ENCODE measurements around the gene HOMER1.

HOMER1 gene

DNA sequence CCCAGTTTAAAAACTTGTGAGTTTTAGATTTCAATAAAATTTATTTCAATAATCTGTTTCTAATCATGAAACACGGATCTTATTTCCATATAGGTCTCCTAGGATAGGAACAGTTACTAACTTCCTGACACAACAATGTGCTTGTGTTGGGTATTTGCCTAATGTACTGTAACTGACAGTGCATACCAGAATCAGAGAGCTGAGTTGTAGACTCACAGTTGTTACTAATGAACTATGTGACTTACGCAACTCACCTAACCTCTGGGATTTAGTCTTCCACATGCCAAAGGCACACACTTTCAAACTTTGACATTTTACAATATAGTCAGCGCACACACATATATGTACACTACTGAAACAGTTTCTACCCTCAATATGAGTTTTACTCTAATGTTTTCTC is 77.7 kb downstream of the HOMER1 start:
- no peaks in the 10 kb centered on the region for H3K4me1 Mint-ChIP-seq
- no peaks in the 10 kb centered on the region for H3K9me3 Mint-ChIP-seq
- ATAC-seq = no peak
- no peak overlapping the region for H3K27ac Mint-ChIP-seq
- no peak overlapping the region for H3K4me3 Mint-ChIP-seq
- H3K27me3 Mint-ChIP-seq = no peaks in the 10 kb centered on the region
- H3K36me3 Mint-ChIP-seq = peaks cover 7% of the 10 kb centered on the region

DNA sequence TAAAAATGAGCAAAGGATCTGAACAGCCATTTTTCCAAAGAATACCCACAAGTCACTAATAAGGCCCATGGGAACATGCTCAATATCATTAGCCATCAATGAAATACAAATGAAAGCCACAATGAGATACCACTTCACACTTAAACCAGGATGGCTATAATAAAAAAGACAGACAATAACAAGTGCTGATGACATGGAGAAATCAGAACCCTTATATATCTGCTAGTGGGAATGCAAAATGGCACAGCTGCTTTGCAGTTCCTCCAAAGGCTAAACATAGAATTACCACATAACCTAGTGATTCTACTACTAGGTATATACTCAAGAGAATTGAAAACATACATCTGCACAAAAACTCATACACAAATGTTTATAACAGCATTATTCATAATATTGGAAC is 83.7 kb downstream of the HOMER1 start:
- Mint-ChIP-seq H3K27me3 (no peaks in the 10 kb centered on the region), H3K4me3 (no peak overlapping the region), H3K9me3 (no peaks in the 10 kb centered on the region)

DNA sequence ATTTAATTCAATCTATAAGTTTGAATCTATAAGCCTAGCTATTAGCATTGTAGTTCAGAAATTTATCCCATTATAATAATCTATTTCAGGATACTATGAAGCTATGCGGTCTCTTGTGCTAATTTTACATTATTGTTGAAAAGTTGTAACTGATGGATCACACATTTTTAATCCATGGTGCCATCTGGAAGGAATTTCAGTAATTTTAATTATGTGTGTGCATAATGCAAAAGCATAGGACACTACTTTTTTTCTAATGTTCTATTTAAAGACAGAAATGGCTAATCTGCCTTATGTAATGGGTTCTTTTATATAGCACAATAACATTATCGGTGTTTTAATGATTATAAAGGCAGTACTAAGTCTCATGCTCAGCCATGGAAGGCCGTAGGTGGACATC is 90.6 kb downstream of the HOMER1 start:
- Mint-ChIP-seq H3K4me1 (no peaks in the 10 kb centered on the region), H3K4me3 (no peak overlapping the region), H3K36me3 (peaks cover 12% of the 10 kb centered on the region)

More for the DNA sequence above, 83.7 kb downstream of the HOMER1 start:
- ATAC-seq = no peak
- H3K4me1 Mint-ChIP-seq = no peaks in the 10 kb centered on the region
- H3K27ac Mint-ChIP-seq = no peak overlapping the region
- H3K36me3 Mint-ChIP-seq = peaks cover 8% of the 10 kb centered on the region

DNA sequence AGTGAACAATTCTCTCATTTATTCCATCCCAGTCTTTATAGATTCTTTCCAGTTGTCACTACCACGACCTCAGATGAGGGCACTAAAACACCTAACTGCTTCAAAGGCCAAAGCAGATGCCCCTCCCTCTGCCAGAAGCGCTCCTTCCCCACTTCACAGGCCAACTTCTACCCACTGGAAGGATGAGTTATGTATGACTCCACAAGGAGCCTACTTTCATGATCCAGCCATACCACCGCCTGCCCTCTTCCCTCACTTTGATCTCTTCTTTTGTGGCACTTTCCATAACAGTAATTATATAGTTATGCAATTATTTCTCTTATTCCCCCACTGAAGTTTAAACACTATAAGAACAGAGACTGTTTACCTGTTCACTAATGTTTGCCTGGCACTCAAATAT is 93.7 kb downstream of the HOMER1 start:
- Mint-ChIP-seq H3K4me3 (no peak overlapping the region), H3K9me3 (no peaks in the 10 kb centered on the region), H3K36me3 (peaks cover 5% of the 10 kb centered on the region), H3K27me3 (no peaks in the 10 kb centered on the region), H3K27ac (no peak overlapping the region), H3K4me1 (peaks cover 12% of the 10 kb centered on the region)
- ATAC-seq = no peak

More for the DNA sequence above, 90.6 kb downstream of the HOMER1 start:
- no peaks in the 10 kb centered on the region for H3K9me3 Mint-ChIP-seq
- no peak for ATAC-seq
- no peak overlapping the region for H3K27ac Mint-ChIP-seq
- H3K27me3 Mint-ChIP-seq = no peaks in the 10 kb centered on the region

DNA sequence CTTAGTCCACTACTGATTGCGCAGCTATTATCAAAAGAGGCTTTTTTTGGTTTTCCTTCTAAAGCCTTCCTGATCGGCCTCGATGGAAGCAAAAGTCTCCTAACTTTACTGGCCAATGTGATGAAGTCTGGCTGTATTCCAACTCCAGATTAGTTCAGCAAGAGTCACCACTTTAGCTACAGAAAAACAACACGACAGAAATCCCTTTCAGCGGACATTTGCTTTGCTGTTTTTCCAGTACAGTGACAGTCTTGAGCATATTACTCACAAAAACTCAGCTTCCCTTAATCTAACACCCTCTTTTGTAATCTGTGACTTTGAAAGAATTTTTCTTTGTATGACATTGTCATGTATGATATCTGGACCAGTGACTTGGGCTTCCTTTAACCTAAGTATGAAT is 95.7 kb downstream of the HOMER1 start:
- Mint-ChIP-seq H3K27ac (no peak overlapping the region), H3K27me3 (no peaks in the 10 kb centered on the region), H3K9me3 (no peaks in the 10 kb centered on the region), H3K4me1 (peaks cover 12% of the 10 kb centered on the region), H3K4me3 (no peak overlapping the region), H3K36me3 (no peaks in the 10 kb centered on the region)
- no peak for ATAC-seq

DNA sequence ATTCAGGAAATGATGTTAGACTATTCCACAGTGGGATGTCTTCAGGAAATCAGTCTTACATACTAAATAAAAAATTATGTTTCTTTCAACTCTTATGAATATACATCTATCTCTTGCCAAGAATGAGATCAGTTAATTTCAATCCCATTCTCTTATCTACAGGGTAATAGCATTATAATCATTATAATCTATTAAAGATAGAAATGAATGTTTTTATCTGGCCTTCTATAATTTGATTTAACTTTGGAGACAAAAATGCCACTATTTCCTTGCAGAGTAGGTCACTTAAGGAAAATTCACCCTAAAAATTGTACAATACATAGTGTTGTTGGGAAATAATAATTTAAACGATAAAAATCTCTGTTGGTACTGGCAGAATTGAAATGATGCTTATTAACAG is 96.4 kb downstream of the HOMER1 start:
- Mint-ChIP-seq H3K27me3 (no peaks in the 10 kb centered on the region), H3K9me3 (no peaks in the 10 kb centered on the region), H3K27ac (no peak overlapping the region), H3K4me3 (no peak overlapping the region), H3K36me3 (no peaks in the 10 kb centered on the region), H3K4me1 (peaks cover 12% of the 10 kb centered on the region)
- ATAC-seq = no peak

DNA sequence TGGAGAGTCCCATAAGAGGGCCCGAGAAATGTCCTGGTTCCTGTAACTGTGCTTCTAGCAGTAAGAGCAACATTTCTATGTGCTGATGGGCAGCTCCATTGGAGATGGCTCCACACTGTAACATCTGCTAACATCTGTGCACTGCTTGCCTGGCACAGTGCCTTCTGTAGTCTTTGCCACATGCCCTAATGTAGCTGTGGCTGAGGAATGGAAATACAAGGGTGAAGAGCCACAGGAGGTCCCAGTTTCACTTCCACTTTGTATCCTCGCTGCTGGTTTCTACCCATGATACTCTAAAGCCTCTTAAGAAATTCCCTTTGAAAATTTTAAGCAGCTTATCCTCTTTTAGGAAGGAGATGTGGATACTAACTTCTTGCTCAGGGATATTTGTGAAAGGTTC is 97.4 kb downstream of the HOMER1 start:
- Mint-ChIP-seq H3K4me1 (peaks cover 12% of the 10 kb centered on the region), H3K27me3 (no peaks in the 10 kb centered on the region), H3K27ac (no peak overlapping the region), H3K36me3 (no peaks in the 10 kb centered on the region), H3K4me3 (no peak overlapping the region), H3K9me3 (no peaks in the 10 kb centered on the region)
- peak; percentile 90 for ATAC-seq

DNA sequence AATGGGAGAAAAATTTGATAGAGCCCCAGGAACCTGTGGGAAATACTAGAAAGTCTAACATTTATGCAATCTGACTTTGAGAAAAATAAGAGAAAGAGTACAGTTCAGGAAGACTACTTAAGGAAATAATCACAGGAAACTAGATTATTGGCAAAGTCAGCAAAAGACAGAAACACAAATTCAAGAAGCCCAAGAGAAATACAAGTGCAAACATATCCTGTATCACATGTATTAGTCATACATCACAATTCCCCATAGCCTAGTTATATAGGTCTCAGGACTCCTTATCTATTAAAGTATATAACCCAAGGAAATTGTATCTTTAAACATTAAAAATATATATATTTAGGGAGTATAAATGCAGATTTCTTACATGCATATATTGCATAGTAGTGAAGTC is 100.8 kb downstream of the HOMER1 start:
- no peak for ATAC-seq
- peaks cover 12% of the 10 kb centered on the region for H3K4me1 Mint-ChIP-seq
- no peak overlapping the region for H3K27ac Mint-ChIP-seq
- H3K36me3 Mint-ChIP-seq = no peaks in the 10 kb centered on the region
- H3K4me3 Mint-ChIP-seq = no peak overlapping the region
- H3K27me3 Mint-ChIP-seq = no peaks in the 10 kb centered on the region
- H3K9me3 Mint-ChIP-seq = no peaks in the 10 kb centered on the region

DNA sequence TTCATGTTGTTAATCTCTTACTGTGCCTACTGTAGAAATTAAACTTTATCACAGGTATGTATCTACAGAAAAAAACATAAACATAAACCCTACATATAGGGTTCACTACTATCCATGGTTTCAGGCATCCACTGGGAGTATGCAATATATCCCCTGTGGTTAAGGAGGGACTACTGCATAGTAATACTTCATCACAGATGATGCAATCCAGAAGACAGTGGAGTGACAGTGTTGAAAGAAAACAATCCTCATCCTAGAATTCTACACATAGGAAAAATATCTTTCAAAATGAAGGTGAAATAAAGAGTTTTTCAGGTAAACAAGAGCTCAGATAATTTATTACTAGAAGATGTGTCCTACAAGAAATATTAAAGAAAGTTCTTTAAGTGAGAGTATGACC is 105.9 kb downstream of the HOMER1 start:
- ATAC-seq = no peak
- Mint-ChIP-seq H3K4me3 (no peak overlapping the region), H3K27me3 (no peaks in the 10 kb centered on the region), H3K9me3 (peaks cover 4% of the 10 kb centered on the region), H3K27ac (no peak overlapping the region), H3K4me1 (no peaks in the 10 kb centered on the region), H3K36me3 (peaks cover 18% of the 10 kb centered on the region)

DNA sequence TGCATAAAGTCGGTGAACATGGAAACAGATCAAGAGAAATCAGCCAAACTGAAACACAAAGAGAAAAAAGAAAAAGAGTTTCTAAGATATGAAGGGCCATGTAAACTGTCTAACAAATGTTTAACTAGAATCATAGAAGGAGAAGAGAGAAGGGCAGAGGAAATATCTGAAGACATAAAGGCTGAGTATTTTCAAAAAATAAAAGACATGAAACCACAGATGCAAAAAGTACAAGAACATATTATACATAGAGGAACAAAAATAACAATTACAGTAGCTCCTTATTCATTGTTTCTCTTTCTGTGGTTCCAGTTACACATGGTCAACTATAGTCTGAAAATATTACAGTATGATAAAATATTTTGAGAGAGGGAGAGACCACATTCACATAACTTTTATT is 106.3 kb downstream of the HOMER1 start:
- Mint-ChIP-seq H3K27me3 (no peaks in the 10 kb centered on the region), H3K4me3 (no peak overlapping the region), H3K4me1 (no peaks in the 10 kb centered on the region), H3K27ac (no peak overlapping the region), H3K36me3 (peaks cover 18% of the 10 kb centered on the region), H3K9me3 (peaks cover 4% of the 10 kb centered on the region)
- ATAC-seq = no peak

DNA sequence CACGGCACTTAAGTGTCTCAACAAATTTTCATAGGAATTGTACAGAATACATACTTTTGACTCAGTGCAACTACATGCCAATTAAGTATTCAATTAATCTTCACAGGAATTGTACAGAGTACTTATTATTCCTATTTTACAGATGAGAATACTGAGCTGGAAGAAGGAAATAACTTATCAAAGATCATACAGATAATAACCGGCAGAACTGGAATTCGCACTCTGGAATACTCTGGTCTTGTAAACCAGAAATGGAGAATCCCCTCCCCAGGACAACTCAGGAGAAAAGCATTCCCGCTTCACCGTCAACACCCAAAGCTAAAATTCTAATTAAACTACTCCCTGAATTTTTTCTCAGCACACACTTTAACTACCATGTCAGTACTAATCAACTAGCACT is 112.7 kb downstream of the HOMER1 start:
- no peak overlapping the region for H3K4me3 Mint-ChIP-seq
- H3K27me3 Mint-ChIP-seq = no peaks in the 10 kb centered on the region
- no peaks in the 10 kb centered on the region for H3K9me3 Mint-ChIP-seq
- no peak for ATAC-seq
- peaks cover 11% of the 10 kb centered on the region for H3K36me3 Mint-ChIP-seq
- H3K4me1 Mint-ChIP-seq = no peaks in the 10 kb centered on the region
- no peak overlapping the region for H3K27ac Mint-ChIP-seq

DNA sequence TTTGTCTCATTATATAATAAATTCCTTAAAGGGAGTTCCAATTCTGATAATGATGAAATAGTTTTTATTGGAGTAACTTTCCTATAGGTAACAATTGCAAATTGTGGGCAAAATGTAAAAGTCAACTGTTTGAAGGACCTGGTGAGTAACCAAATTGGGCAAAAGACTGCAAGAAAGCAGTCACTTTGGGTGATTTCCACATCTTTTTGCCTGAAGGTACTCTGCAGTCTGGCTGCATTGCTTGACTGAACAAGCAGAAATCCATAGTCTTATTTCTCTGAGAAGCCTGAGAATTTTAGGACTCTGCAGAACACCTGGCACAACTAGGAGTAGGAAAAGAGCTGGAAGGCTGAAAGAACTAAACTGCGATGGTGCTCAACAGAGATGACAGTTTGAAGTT is 114.9 kb downstream of the HOMER1 start:
- H3K36me3 Mint-ChIP-seq = peaks cover 14% of the 10 kb centered on the region
- no peak overlapping the region for H3K27ac Mint-ChIP-seq
- H3K27me3 Mint-ChIP-seq = no peaks in the 10 kb centered on the region
- no peaks in the 10 kb centered on the region for H3K9me3 Mint-ChIP-seq
- ATAC-seq = no peak
- no peak overlapping the region for H3K4me3 Mint-ChIP-seq
- no peaks in the 10 kb centered on the region for H3K4me1 Mint-ChIP-seq

DNA sequence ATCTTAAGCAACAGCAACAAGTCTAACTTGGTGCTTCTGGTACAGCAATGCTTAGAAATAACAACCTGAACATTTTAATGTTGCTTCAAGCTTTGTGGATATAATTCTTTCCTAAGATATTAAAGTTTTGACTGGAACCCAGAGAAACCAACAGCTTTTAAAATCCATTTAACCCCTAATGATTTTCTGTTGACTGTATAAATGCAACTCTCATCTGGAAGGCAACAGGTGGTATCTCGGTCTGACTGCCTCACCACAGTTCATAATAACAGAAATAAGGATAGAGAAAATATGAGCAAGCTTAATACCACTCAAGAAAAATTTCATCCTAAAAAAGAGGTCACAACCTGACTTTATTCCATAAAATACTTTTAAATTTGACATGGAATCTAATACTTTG is 116.9 kb downstream of the HOMER1 start:
- Mint-ChIP-seq H3K9me3 (no peaks in the 10 kb centered on the region), H3K36me3 (peaks cover 14% of the 10 kb centered on the region), H3K27me3 (no peaks in the 10 kb centered on the region), H3K4me3 (no peak overlapping the region), H3K27ac (no peak overlapping the region), H3K4me1 (no peaks in the 10 kb centered on the region)
- ATAC-seq = no peak

DNA sequence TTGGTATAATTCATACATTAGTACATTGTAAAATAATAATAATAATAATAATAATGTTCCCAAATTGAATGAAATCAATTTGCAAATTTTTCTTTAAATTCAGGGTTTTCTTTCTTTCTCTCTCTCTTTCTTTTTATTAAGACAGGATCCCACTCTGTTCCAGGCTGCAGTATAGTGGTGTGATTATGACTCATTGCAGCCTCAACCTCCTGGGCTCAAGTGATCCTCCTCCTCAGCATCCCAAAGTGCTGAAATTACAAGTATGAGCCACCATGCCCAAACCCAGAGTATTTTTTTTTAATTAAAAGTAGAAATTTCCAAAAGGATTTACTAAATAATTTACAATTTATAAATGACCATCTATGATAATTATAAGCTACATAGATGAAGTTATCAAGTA is 117.7 kb downstream of the HOMER1 start:
- ATAC-seq = no peak
- Mint-ChIP-seq H3K4me3 (no peak overlapping the region), H3K9me3 (no peaks in the 10 kb centered on the region), H3K27me3 (no peaks in the 10 kb centered on the region), H3K27ac (no peak overlapping the region), H3K36me3 (peaks cover 10% of the 10 kb centered on the region), H3K4me1 (no peaks in the 10 kb centered on the region)

DNA sequence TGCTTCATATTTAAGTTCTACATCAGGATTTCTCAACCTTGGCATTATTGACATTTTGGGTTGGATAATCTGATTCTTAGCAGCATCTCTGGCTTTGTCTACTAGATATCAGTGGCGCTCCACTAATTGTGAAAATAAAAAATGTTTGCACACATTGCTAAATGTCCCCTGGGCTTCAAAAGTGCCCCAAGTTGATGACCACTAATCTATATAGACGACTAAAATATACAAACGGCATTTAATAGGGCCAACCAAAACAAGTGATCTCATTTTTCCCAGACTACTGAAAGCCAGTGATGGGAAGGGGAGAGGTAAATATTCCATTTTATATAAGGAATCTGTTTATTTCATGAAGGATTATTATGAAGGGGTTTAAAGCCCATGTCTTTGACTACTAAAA is 118.6 kb downstream of the HOMER1 start:
- Mint-ChIP-seq H3K27me3 (no peaks in the 10 kb centered on the region), H3K9me3 (no peaks in the 10 kb centered on the region), H3K4me3 (no peak overlapping the region), H3K4me1 (no peaks in the 10 kb centered on the region), H3K36me3 (peaks cover 9% of the 10 kb centered on the region), H3K27ac (no peak overlapping the region)
- ATAC-seq = no peak

DNA sequence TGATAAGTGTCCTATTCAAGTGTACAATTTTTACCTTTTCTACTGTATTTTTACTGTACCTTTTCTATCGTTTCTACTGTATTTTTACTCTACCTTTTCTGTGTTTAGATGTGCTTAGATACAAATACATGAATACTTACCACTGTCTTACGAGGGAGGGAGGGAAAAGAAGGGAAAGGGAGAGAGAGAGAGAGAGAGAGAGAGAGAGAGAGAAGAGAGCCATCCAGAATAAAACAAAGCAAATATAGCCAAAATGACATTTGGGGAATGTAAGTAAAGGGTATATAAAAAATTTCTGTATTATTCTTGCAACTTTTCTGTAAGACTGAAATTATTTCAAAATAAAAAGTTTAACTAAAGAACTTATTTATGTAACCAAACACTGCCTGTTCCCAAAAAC is 121.2 kb downstream of the HOMER1 start:
- Mint-ChIP-seq H3K4me1 (no peaks in the 10 kb centered on the region), H3K9me3 (no peaks in the 10 kb centered on the region), H3K36me3 (peaks cover 18% of the 10 kb centered on the region), H3K27me3 (no peaks in the 10 kb centered on the region), H3K27ac (no peak overlapping the region), H3K4me3 (no peak overlapping the region)
- no peak for ATAC-seq

DNA sequence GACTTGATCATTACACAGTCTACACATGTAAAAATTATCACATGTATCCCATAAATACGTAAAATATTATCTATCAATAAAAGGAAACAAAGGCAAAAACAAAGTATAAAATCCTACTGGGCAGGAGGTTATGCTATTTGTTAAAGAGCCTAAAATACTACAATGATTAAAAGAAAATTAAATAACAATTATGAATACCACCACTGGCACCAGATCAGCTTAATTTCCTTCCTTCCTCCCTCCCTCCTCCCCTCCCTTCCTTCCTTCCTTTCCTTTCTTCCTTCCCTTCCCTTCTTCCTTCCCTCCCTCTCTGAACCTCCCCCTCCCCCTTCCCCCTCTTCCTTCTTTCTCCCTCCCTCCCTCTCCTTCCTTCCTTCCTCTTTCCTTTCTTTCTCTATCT is 127.3 kb downstream of the HOMER1 start:
- Mint-ChIP-seq H3K36me3 (peaks cover 49% of the 10 kb centered on the region), H3K27ac (no peak overlapping the region), H3K4me1 (no peaks in the 10 kb centered on the region), H3K9me3 (peaks cover 26% of the 10 kb centered on the region), H3K27me3 (no peaks in the 10 kb centered on the region), H3K4me3 (no peak overlapping the region)
- no peak for ATAC-seq
